ENCODE results near the gene STX18. TPM values are rescaled to one million over a fixed set of nuclear protein-coding genes. Genes with fewer than 3 reads are reported as not detected.
A peak's percentile ranks its signal among the peaks of the same experiment; 100 is the strongest.

Gene STX18
- total and polyA plus RNA-seq, 2 of the 13 experiments (the other 11 are each of a cell fraction or from before 2014, with no cell fraction given) = 23.9 to 37.1 TPM

DNA sequence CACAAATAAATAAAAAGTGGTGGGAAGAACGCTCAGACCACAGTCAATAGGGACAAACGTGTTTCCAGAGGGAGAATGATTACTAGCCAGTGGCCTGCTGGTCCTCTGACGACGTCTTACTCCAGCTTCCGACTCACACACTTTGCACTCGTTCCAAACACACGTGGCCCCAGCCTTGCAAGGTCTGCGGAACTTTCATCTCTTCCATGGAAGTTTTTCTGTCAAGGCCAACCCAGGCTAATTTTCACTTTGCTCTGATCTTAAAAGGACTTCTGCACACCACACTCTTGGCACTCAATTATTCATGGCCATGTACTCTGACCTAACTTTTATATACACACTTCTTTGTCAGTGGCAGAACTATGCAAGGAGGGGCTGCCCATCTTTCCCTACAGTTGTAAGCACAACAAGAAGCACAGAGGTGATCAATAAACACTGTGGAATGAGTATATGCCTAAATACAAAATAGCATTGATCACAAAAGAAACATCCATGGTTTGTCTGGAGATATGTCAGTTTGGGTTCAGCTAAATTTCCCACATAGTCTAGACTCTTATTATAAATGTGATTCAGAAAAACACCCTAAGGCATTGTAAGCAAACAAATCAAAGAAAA is 69.4 kb downstream of the STX18 start (continued):
- no peak for TF ChIP-seq CERS6 (CRISPR knock-in tag; IDR thresholded peaks at IDR 0.05)
- TF ChIP-seq HDAC1 (CRISPR knock-in tag; IDR thresholded peaks at IDR 0.05) = peak; percentile 67
- no peak for TF ChIP-seq SRY (CRISPR knock-in tag; IDR thresholded peaks at IDR 0.05)
- TF ChIP-seq NR2F1 (CRISPR knock-in tag; IDR thresholded peaks at IDR 0.05) = no peak
- no peak for TF ChIP-seq ZNF350 (CRISPR knock-in tag; IDR thresholded peaks at IDR 0.05; ENCODE audit: borderline replicate concordance, low read depth)
- no peak; the same call in 1 of the 2 replicates for TF ChIP-seq SNAPC2 (CRISPR knock-in tag; IDR thresholded peaks at IDR 0.05)
- no peak for TF ChIP-seq RBFOX2 (IDR thresholded peaks at IDR 0.05; ENCODE audit: low read depth, low read length)
- TF ChIP-seq ZNF232 (CRISPR knock-in tag; IDR thresholded peaks at IDR 0.05; ENCODE audit: borderline replicate concordance) = 0 out of 2 replicates have a peak, but pooled peaks have one; percentile 19
- no peak for TF ChIP-seq NFE2L2 (IDR thresholded peaks at IDR 0.05; ENCODE audit: low read length)
- TF ChIP-seq ZNF280D (CRISPR knock-in tag; IDR thresholded peaks at IDR 0.05) = no peak
- no peak for TF ChIP-seq ZNF841 (CRISPR knock-in tag; IDR thresholded peaks at IDR 0.05; ENCODE audit: borderline replicate concordance)
- TF ChIP-seq FOXK1 (CRISPR knock-in tag; IDR thresholded peaks at IDR 0.05; ENCODE audit: borderline replicate concordance, low read depth) = no peak; the same call in 1 of the 2 replicates
- no peak for TF ChIP-seq HMG20B (CRISPR knock-in tag; conservative IDR thresholded peaks at IDR 0.05)
- 0 out of 2 replicates have a peak, but pooled peaks have one; percentile 53 for TF ChIP-seq ONECUT2 (CRISPR knock-in tag; IDR thresholded peaks at IDR 0.05)
- TF ChIP-seq ZNF883 (CRISPR knock-in tag; IDR thresholded peaks at IDR 0.05; ENCODE audit: not compliant biosample characterization) = no peak
- no peak; the same call in 1 of the 2 replicates for TF ChIP-seq HMG20A (CRISPR knock-in tag; IDR thresholded peaks at IDR 0.05; ENCODE audit: borderline replicate concordance)
- TF ChIP-seq ATAD3A (CRISPR knock-in tag; IDR thresholded peaks at IDR 0.05) = no peak
- no peak for TF ChIP-seq JDP2 (CRISPR knock-in tag; IDR thresholded peaks at IDR 0.05; ENCODE audit: borderline replicate concordance)
- no peak for TF ChIP-seq ZNF839 (CRISPR knock-in tag; IDR thresholded peaks at IDR 0.05; ENCODE audit: borderline replicate concordance)
- no peak for TF ChIP-seq NCOA5 (CRISPR knock-in tag; IDR thresholded peaks at IDR 0.05)

Measured in HepG2 (cell line).